ENCODE data around the gene MAGEA11. TPM values are rescaled to one million over a fixed set of nuclear protein-coding genes. Genes with fewer than 3 reads are reported as not detected.

Gene MAGEA11
- total and polyA plus RNA-seq, 3 donors from 2014 or later = 6.8 to 9.8 (median 9.4) TPM

- TF ChIP-seq CTCF (IDR thresholded peaks at IDR 0.05) (no peak), POLR2A (IDR thresholded peaks at IDR 0.05) (no peak)
- intact Hi-C loops (cut with DNase I; ENCODE audit: low total_unique reads) = no loop called here
- H3K27me3 ChIP-seq = no peaks in the 10 kb centered on the region
- 80 to 93% methylated on average over 1 to 3 of the region's 5 CpGs for WGBS, 2 donors
- no peaks in the 10 kb centered on the region for H3K36me3 ChIP-seq (ENCODE audit: low read depth, missing control alignments)
- no peak overlapping the region for H3K27ac ChIP-seq
- H3K4me1 ChIP-seq = no peaks in the 10 kb centered on the region
- no peaks in the 10 kb centered on the region for H3K9me3 ChIP-seq
- DNase-seq = no peak
- H3K4me3 ChIP-seq = no peak overlapping the region
Measured at GRCh38 chrX:149712831-149713230, 971 bp downstream of the MAGEA11 start.

GRCh38 chrX:149713279-149714050 is 1.6 kb downstream of the MAGEA11 start:
- no peak overlapping the region for H3K4me3 ChIP-seq
- intact Hi-C loops (cut with DNase I; ENCODE audit: low total_unique reads) = no loop called here
- no peaks in the 10 kb centered on the region for H3K4me1 ChIP-seq
- no peaks in the 10 kb centered on the region for H3K27me3 ChIP-seq
- TF ChIP-seq CTCF (IDR thresholded peaks at IDR 0.05) (no peak), POLR2A (IDR thresholded peaks at IDR 0.05) (no peak)
- H3K27ac ChIP-seq = no peak overlapping the region
- DNase-seq = no peak
- WGBS, 2 donors = 66% methylated on average over 5 of the region's 5 CpGs; no CpG with 5 or more reads in 1 of the 2 donors
- no peaks in the 10 kb centered on the region for H3K9me3 ChIP-seq
- H3K36me3 ChIP-seq (ENCODE audit: low read depth, missing control alignments) = no peaks in the 10 kb centered on the region

- TF ChIP-seq CTCF (IDR thresholded peaks at IDR 0.05) = no peak
- no peak for TF ChIP-seq POLR2A (IDR thresholded peaks at IDR 0.05)
- H3K27ac ChIP-seq = no peak overlapping the region
- no peaks in the 10 kb centered on the region for H3K9me3 ChIP-seq
- H3K4me3 ChIP-seq = no peak overlapping the region
- DNase-seq = no peak
- no peaks in the 10 kb centered on the region for H3K36me3 ChIP-seq (ENCODE audit: low read depth, missing control alignments)
- intact Hi-C loops (cut with DNase I; ENCODE audit: low total_unique reads) = no loop called here
- H3K4me1 ChIP-seq = no peaks in the 10 kb centered on the region
- H3K27me3 ChIP-seq = no peaks in the 10 kb centered on the region
- WGBS, 2 donors = 92 to 100% methylated on average over 2 of the region's 2 CpGs
Measured at GRCh38 chrX:149715468-149715867, 3.6 kb downstream of the MAGEA11 start.

- no peaks in the 10 kb centered on the region for H3K4me1 ChIP-seq
- intact Hi-C loops (cut with DNase I; ENCODE audit: low total_unique reads) = no loop called here
- no peaks in the 10 kb centered on the region for H3K27me3 ChIP-seq
- H3K4me3 ChIP-seq = no peak overlapping the region
- H3K27ac ChIP-seq = no peak overlapping the region
- WGBS, 2 donors = 83 to 98% methylated on average over 2 to 3 of the region's 3 CpGs
- no peaks in the 10 kb centered on the region for H3K36me3 ChIP-seq (ENCODE audit: low read depth, missing control alignments)
- no peaks in the 10 kb centered on the region for H3K9me3 ChIP-seq
- DNase-seq = no peak
- TF ChIP-seq POLR2A (IDR thresholded peaks at IDR 0.05) (no peak), CTCF (IDR thresholded peaks at IDR 0.05) (no peak)
Measured at GRCh38 chrX:149716632-149717031, 4.8 kb downstream of the MAGEA11 start.

- Histone ChIP-seq H3K4me3 (no peak overlapping the region), H3K36me3 (ENCODE audit: low read depth, missing control alignments) (no peaks in the 10 kb centered on the region), H3K27me3 (no peaks in the 10 kb centered on the region), H3K9me3 (no peaks in the 10 kb centered on the region), H3K27ac (no peak overlapping the region), H3K4me1 (no peaks in the 10 kb centered on the region)
- intact Hi-C loops (cut with DNase I; ENCODE audit: low total_unique reads) = no loop called here
- no peak for DNase-seq
- TF ChIP-seq CTCF (IDR thresholded peaks at IDR 0.05) = no peak
- TF ChIP-seq POLR2A (IDR thresholded peaks at IDR 0.05) = no peak
- WGBS, 2 donors = 70 to 72% methylated on average over 5 of the region's 5 CpGs
Measured at GRCh38 chrX:149717803-149718202, 5.9 kb downstream of the MAGEA11 start.

Measured in testis (tissue), 3 donors.